IPS-NIHi11 (cell line): ENCODE data around the gene IL19.

Source experiments
- DNase-seq: peaks from one replicate; pipeline ENCODE4 v3.0.0; 2012; ENCODE audit warnings: mixed read lengths, low spot score

The IL19 gene

GRCh38 chr1:206863266-206863665, 92.7 kb downstream of the IL19 start:
- DNase-seq: no peak

DNA sequence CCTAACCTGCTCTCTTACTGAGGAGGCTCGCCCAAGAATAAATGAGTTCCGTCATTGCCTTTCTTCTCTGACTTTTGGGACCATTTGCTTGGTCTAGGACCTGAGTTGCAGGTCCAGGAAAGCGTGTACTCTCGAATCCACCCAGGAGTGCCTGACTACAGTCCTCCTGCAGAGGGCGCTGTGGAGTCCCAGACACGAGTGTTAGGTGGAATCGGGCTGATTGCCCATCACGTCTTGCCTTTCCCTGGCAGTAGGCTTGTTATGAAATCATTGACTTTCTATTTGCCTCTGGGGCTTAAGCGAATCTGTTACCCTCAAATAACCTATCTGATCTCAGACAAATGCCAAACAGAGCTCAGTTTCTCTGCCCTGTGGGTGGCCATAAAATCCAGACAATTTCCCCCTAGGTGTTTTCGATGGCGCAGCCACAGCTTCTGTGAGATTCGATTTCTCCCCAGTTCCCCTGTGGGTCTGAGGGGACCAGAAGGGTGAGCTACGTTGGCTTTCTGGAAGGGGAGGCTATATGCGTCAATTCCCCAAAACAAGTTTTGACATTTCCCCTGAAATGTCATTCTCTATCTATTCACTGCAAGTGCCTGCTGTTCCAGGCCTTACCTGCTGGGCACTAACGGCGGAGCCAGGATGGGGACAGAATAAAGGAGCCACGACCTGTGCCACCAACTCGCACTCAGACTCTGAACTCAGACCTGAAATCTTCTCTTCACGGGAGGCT, 94.5 kb downstream of the IL19 start, which contains the start of gene IL20:
Gene IL20, plus strand, starts transcription at position 685 of the 733 bp plus-strand sequence. CDS start 230 bp downstream, outside the sequence.
- DNase-seq: peak; percentile 82

- DNase-seq: no peak
These were observed 95.5 kb downstream of the IL19 start for GRCh38 chr1:206866062-206866461.

- DNase-seq: no peak
These were observed 96.7 kb downstream of the IL19 start for GRCh38 chr1:206867239-206867638.

- no peak for DNase-seq
These were observed 97.1 kb downstream of the IL19 start for GRCh38 chr1:206867716-206868115.

- DNase-seq: no peak
These were observed 97.7 kb downstream of the IL19 start for GRCh38 chr1:206868264-206868663.

DNA sequence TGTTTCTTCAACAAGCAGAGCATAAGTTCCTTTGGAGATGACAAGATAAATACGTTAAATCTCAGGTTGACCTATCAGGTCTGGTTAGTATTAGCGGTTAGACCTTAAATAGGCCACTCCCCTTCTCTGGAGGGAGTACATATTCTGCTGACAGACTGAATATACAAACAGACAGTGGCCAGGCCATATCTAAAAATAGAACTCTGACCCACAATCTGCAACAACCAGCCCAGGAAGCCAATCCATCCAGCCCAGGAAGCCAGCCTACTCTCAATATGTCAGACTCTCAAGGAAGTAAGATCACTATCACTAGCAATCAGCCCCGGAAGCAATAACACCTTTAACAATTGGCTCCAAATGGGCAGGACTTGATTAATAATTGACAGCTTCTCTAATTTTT, 101.6 kb downstream of the IL19 start:
- DNase-seq: no peak

DNA sequence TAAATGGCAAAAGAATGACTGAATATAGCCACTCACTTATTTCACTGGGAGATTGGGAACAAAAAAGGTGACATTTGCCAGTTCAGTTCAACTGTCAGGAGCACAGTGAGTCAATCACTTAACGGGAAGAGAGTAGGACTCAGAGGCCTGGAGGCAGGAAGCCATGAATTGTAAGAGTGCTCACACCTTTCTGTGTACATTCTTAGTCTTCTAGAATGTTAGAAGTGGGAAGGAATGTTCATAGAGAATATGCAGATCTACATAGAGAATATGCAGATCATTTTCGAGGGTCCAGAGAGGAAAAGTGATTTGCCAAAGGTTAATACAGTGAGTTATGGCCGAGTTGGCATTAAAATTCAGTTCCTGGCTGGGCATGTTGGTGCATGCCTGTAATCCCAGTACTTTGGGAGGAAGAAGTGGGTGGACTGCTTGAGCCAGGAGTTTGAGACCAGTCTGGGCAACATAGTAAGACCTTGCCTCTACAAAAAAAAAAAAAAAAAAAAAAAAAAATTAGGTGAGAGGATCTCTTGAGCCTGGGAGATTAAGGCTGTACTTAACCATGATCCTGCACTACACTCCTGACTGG, 103.1 kb downstream of the IL19 start:
- DNase-seq: no peak

DNA sequence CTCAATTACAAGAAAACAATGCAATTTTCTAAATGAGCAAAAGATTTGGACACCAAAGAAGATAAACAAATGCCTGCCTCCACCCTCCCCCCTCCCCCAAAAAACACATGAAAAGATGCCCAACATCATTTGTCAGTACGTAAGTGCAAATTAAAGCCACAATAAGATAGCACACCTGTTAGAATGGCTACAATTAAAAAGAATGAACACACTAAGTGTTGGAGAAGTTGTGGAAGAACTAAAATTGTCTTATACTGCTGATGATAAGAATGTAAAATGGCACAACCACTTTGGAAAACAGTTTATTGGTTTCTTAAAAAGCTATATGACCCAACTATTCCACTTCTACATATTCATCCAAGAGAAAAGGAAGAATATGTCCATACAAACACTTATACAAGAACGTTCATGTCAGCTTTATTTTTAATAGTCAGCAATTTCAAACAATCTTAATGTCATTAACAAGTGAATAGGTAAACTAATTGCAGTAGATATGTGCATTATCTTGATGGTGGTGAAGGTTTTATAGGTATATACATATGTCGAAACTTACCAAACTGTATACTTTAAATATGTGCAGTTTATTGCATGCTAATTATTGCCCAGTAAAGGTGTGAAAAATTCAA, 105.3 kb downstream of the IL19 start:
- no peak for DNase-seq

- DNase-seq: no peak
These were observed 107.9 kb downstream of the IL19 start for GRCh38 chr1:206878456-206878855.

DNA sequence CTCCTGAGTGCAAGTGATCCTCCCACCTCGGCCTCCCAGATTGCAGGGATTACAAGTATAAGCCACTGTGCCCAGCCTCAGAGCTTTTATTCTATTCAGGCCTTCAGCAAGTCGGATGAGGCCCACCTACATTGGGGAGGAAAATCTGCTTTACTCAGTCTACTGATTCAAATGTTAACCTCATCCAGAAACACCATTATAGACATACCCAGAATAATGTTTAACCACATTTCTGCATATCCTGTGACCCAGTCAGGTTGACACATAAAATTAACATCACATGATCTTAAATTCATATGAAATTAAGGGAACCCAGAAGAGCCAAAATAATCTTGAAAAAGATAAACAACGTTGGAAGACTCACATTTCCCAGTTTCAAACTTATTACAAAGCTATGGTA, 109.7 kb downstream of the IL19 start:
- no peak for DNase-seq

DNA sequence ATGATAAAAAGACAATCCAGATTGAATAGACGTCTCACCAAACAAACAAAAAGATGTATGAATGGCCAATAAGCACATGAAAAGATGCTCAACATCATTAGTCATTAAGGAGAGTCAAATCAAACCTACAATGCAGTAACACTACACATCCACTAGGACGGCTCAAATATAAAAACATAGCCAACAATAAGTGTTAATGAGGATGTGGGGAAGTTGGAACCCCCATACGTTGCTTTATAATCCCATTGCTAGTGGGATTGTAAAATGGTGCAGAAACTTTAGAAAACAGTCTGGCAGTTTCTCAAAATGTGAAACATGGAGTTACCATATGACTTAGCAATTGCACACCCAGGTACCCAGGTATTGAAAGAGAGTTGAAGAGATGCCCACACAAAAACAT, 112.0 kb downstream of the IL19 start:
- no peak for DNase-seq

- DNase-seq: no peak
These were observed 112.6 kb downstream of the IL19 start for GRCh38 chr1:206883160-206883559.

DNA sequence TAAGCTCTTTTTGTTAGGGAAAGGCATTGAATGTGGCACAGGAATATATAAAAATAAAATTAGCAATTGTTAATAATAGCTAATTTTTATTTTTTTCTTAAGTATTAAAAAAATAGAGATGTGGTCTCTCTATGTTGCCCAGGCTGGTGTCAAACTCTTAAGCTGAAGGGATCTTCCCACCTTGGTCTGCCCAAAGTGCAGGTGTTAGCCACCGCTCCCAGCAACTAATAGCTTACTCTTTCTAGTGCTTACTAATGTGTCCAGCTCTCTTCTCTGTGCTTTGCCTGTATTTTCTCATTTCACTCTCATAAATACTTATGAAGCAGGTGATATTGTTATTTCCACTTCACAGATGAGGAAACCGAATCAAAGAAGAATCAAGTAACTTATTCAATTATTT, 113.3 kb downstream of the IL19 start:
- no peak for DNase-seq

GRCh38 chr1:206885341-206886060, 114.9 kb downstream of the IL19 start:
- no peak for DNase-seq

DNA sequence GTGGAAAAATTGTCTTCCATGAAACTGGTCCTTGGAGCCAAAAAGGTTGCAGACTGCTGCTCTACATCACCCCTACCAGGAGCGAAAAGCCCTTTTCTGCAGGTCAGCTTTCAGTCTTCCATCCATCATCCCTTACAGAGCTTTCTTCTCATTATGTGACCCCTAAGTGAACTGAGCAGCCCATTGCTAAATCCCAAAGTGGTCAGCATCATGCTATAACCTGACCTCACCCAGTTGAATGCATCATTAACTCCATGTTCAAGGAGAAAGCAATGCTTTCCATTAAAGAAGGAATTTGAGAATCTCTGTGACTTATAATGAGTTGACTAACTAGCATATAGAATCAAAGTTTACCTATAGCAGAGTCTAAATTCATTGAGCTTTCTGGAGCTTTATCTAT, 116.3 kb downstream of the IL19 start:
- DNase-seq: no peak

- no peak for DNase-seq
These were observed 117.1 kb downstream of the IL19 start for GRCh38 chr1:206887701-206888100.

DNA sequence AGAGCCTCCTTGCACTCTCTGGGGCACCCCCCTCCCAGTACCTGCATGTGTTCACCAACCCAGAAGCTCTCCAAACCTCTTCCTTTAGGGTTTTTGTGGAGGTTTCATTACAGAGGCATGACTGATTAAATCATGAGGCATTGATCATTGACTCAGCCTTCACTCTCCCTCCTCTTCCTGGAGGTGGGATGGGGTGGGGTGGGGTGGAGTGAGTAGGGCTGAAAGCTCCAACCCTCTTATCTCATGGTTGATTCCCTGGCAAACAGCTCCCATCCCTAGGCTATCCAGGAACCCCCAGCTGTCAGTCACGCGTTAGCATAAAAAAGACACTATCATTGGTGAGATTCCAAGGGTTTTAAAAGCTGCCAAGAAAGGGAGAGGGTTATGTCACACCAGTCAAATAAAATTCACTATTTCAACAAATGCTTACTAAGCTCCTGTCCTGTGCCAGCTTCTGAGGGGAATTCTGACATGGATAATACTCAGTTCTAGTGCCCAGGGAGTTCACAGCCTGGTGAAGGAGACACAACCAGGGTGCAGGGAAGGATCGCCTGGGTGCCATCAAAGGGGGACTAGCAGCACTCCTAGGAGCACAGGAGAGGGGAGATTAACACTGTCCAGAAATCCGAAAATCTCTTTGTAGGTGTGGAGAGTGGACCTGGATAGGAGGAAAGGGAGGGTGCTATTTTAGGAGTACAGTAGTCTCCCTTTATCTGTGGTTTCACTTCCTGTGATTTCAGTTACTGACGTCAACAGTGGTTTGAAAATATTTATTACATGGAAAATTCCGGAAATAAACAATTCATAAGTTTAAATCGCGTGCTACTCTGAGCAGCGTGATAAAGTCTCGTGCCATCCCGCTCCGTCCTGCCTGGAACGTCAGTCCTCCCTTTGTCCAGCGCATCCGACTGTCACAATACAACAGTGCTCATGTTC, 119.8 kb downstream of the IL19 start:
- no peak for DNase-seq

DNA sequence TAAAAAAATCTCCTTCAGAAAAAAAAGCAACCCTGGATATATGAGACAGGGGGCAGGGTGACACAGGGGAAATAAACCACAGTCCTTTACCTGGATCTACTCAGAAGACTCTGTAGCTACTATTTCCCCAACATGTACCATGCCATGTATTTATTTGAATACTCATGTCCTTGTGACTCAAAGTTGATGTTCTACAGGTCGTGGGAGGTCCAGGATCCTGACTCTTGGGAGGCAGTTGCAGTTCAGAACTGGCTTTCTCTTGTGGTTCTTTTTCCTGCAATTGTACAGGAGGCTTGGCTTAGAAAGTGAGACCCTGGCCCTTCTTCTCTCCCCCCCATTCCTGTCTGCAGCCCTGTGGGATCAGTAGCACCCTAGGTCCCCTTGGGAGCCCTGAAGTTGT, 120.8 kb downstream of the IL19 start:
- DNase-seq: no peak
